Measurements from ENCODE around the gene C1orf21.

Gene C1orf21

GRCh38 chr1:184350573-184350972 lies 36.3 kb upstream of the C1orf21 start:
- ATAC-seq: no peak
- TF ChIP-seq CREB5 (CRISPR knock-in tag; IDR thresholded peaks at IDR 0.05; ENCODE audit: low read depth) (no peak), CSDC2 (CRISPR knock-in tag; IDR thresholded peaks at IDR 0.05) (no peak), RARB (CRISPR knock-in tag; IDR thresholded peaks at IDR 0.05) (no peak), TOX (CRISPR knock-in tag; IDR thresholded peaks at IDR 0.05; ENCODE audit: borderline replicate concordance) (no peak), ARNTL (CRISPR knock-in tag; IDR thresholded peaks at IDR 0.05; ENCODE audit: borderline replicate concordance, low read depth) (no peak), PATZ1 (CRISPR knock-in tag; IDR thresholded peaks at IDR 0.05; ENCODE audit: borderline replicate concordance) (no peak), GLIS3 (CRISPR knock-in tag; IDR thresholded peaks at IDR 0.05) (no peak), TSHZ2 (CRISPR knock-in tag; IDR thresholded peaks at IDR 0.05) (no peak), OSR1 (CRISPR knock-in tag; IDR thresholded peaks at IDR 0.05) (no peak), ZC3H10 (CRISPR knock-in tag; IDR thresholded peaks at IDR 0.05) (no peak), ZFP30 (CRISPR knock-in tag; IDR thresholded peaks at IDR 0.05) (no peak)

- TF ChIP-seq TCF4 (CRISPR knock-in tag; IDR thresholded peaks at IDR 0.05; ENCODE audit: borderline replicate concordance) (no peak), ESRRG (CRISPR knock-in tag; IDR thresholded peaks at IDR 0.05) (no peak), TOX (CRISPR knock-in tag; IDR thresholded peaks at IDR 0.05; ENCODE audit: borderline replicate concordance) (no peak), GLIS3 (CRISPR knock-in tag; IDR thresholded peaks at IDR 0.05) (no peak), ZNF70 (CRISPR knock-in tag; IDR thresholded peaks at IDR 0.05) (no peak), CSRNP3 (CRISPR knock-in tag; IDR thresholded peaks at IDR 0.05) (no peak), ARNTL (CRISPR knock-in tag; IDR thresholded peaks at IDR 0.05; ENCODE audit: borderline replicate concordance, low read depth) (no peak), RARB (CRISPR knock-in tag; IDR thresholded peaks at IDR 0.05) (no peak), ZNF8 (CRISPR knock-in tag; IDR thresholded peaks at IDR 0.05) (no peak), ISL1 (CRISPR knock-in tag; IDR thresholded peaks at IDR 0.05) (no peak), SNAI2 (CRISPR knock-in tag; IDR thresholded peaks at IDR 0.05) (no peak), PPARA (CRISPR knock-in tag; IDR thresholded peaks at IDR 0.05; ENCODE audit: borderline replicate concordance) (no peak), CREB5 (CRISPR knock-in tag; IDR thresholded peaks at IDR 0.05; ENCODE audit: low read depth) (no peak), TSHZ2 (CRISPR knock-in tag; IDR thresholded peaks at IDR 0.05) (no peak), ZFP30 (CRISPR knock-in tag; IDR thresholded peaks at IDR 0.05) (no peak)
- ATAC-seq: no peak
These were observed 35.3 kb upstream of the C1orf21 start for GRCh38 chr1:184351416-184351975.
